Measurements from ENCODE around the gene EXOSC2.
"Not testable (repeated sequence)": the region's sequence is repeated elsewhere in the genome, so short reads cannot be mapped to it uniquely, and the experiment has no call there.

Gene EXOSC2

DNA sequence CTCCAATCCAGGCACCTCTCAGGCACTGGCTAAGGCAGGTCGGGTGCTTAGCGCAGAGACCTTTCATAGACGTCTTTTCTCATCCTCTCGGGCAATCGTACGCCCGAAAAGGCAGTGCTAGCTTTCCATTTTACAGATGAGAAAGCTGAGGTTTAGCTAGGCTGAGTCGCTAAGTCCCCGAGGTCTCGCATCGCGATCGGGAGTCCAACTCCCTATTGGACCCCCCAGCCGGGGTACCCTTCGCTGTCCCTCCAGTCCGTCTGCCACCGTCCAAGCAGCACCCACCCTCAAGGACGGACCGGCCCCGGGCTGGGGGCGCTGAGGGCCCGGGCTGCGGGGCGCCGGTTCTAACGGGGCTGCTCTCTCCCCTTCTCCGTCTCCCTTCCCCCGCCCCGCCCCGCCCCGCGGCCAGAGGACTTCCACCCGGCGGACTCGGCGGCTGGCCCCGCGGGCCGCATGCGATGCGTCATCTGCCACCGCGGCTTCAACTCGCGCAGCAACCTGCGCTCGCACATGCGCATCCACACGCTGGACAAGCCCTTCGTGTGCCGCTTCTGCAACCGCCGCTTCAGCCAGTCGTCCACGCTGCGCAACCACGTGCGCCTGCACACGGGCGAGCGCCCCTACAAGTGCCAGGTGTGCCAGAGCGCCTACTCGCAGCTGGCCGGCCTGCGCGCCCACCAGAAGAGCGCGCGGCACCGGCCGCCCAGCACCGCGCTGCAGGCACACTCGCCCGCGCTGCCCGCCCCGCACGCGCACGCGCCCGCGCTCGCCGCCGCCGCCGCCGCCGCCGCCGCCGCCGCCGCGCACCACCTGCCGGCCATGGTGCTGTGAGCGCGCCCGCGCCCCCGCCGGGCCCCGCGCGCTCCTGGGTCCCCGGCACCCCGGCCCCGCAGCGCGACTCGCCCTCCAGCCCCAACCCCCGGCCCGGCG lies 12.5 kb upstream of the EXOSC2 start:
- H3K4me3 Mint-ChIP-seq, result peak overlapping the region; percentile 80
- H3K36me3 Mint-ChIP-seq (ENCODE audit: low read depth), result no peaks in the 10 kb centered on the region
- H3K27me3 Mint-ChIP-seq, result peaks cover 16% of the 10 kb centered on the region
- H3K4me1 Mint-ChIP-seq (ENCODE audit: low read depth), result peaks cover 7% of the 10 kb centered on the region
- H3K9me3 Mint-ChIP-seq, result no peaks in the 10 kb centered on the region
- DNase-seq, result peak; percentile 84
- no peak overlapping the region for H3K27ac Mint-ChIP-seq

DNA sequence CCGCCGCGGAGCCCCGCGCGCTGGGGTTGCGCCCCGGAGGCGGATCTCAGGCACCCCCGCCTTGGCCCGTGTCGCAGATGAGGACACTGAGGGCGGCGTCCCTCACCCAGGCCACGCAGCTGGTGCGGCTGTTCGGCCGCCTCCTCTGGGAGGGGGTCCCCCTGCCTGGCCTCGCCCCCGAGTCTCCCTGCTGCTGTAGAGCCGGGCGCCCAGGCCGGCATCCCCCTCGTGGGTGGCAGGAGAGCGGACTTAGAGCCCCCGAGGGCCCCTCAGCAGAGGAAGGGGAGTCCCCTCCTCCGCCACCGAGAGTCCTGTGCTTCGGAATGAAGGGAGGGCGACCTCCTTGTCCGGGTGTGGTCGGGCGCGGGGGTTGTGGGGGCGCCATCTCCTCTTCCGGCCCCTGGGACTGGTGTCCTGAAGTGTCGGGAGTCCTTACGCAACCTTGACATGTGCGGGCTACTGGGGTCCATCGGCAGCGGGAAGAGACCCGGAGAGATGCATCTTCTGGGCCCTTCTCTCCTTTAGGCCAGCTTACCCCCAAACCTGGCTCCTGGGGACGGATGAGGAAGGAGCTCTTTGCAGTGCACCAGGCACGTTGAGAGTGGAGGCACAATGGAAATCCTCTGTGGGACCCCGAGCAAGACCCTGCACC lies 11.7 kb upstream of the EXOSC2 start:
- Mint-ChIP-seq H3K27ac (peak overlapping the region; percentile 76), H3K9me3 (no peaks in the 10 kb centered on the region), H3K36me3 (ENCODE audit: low read depth) (no peaks in the 10 kb centered on the region), H3K27me3 (peaks cover 16% of the 10 kb centered on the region), H3K4me1 (ENCODE audit: low read depth) (peaks cover 7% of the 10 kb centered on the region), H3K4me3 (peak overlapping the region; percentile 80)
- peak; percentile 68 for DNase-seq

DNA sequence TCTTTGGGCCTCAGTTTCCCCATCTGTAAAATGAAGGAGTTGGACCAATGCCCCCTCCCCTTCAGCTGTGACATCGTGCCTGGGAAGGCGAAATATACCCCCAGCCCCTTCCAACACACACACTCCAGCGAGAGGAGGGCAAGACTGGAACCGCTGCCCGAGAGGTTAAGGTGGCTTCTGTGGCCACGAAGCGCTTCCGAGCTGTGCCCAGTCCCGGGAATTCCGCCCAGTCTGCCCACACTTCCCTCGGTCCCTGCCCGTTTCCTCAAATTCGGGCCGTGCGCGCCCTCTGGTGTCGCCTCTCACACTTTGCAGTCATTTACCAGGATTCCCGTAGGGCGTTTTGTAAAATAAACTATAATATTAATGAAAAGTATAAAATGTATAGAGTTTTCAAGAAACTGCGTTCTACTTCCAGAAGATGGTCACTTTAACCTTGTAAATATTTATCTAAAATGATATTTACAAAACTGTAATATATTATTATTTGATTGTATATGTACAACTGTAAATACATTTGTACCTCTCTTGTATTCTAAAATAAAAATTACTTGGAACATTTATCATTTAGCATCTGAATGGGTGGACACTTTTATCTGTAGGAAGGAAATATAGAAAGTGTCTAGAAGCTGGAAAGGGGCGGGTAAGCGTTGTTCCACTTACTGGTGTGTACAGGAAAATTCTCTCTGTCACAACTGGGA lies 11.0 kb upstream of the EXOSC2 start:
- H3K27me3 Mint-ChIP-seq, result peaks cover 16% of the 10 kb centered on the region
- H3K9me3 Mint-ChIP-seq, result no peaks in the 10 kb centered on the region
- peak; percentile 74 for DNase-seq
- peak overlapping the region; percentile 83 for H3K27ac Mint-ChIP-seq
- H3K36me3 Mint-ChIP-seq (ENCODE audit: low read depth), result no peaks in the 10 kb centered on the region
- peak overlapping the region; percentile 80 for H3K4me3 Mint-ChIP-seq
- peaks cover 10% of the 10 kb centered on the region for H3K4me1 Mint-ChIP-seq (ENCODE audit: low read depth)

DNA sequence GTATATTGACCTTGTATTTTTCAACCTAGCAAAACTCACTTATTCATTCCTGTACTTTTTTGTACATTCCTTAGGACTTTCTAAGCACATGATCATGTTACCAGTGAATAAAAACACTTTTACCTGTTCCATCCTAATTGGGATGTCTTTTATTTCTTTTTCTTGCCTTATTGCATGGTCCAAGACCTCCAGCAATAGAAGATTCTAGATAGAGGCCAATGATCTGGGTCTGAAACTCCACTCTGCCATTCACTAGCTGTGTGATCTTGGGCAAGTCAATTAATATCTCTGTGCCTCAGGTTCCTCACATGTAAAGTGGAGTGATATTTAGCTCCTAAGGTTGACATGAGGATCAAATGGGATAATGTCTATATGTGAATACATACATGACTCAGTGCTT lies 8.5 kb upstream of the EXOSC2 start:
- no peaks in the 10 kb centered on the region for H3K36me3 Mint-ChIP-seq (ENCODE audit: low read depth)
- peaks cover 8% of the 10 kb centered on the region for H3K27me3 Mint-ChIP-seq
- H3K4me3 Mint-ChIP-seq, result no peak overlapping the region
- no peak overlapping the region for H3K27ac Mint-ChIP-seq
- H3K4me1 Mint-ChIP-seq (ENCODE audit: low read depth), result peaks cover 20% of the 10 kb centered on the region
- DNase-seq, result no peak
- H3K9me3 Mint-ChIP-seq, result no peaks in the 10 kb centered on the region

DNA sequence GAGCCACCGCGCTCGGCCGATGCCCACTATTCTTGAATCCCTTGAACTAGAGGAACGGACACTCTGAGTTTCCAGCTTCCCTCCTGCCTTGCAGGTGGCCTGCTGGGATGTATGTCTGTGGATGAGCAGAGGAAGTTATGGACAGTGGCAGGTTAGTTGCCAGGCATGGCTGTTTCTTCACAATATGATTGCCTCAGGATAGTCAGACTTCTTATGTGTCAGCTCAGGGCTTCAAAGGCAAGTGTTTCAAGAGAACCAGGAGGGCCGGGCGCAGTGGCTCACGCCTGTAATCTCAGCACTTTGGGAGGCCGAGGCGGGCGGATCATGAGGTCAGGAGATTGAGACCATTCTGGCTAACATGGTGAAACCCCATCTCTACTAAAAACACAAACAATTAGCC lies 7.6 kb upstream of the EXOSC2 start:
- peaks cover 22% of the 10 kb centered on the region for H3K4me1 Mint-ChIP-seq (ENCODE audit: low read depth)
- H3K27ac Mint-ChIP-seq; H3K9me3 Mint-ChIP-seq; DNase-seq; H3K4me3 Mint-ChIP-seq; H3K36me3 Mint-ChIP-seq (ENCODE audit: low read depth); H3K27me3 Mint-ChIP-seq: not testable (repeated sequence)

DNA sequence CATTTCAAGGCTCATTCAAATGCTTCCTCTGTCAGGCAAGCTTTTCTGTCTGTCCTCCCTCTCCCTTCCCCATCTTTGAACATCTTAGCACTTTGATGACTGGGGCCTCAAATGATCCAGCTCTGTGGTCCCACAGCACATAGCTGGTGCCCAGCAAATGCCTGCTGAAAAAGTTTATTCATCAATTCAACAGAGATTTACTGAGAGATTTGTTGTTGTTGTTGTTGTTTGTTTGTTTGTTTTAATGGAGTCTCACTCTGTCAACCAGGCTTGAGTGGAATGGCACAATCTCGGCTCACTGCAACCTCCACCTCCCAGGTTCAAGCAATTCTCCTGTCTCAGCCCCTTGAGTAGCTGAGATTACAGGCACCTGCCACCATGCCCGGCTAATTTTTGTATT lies 6.0 kb upstream of the EXOSC2 start:
- Mint-ChIP-seq H3K27me3 (no peaks in the 10 kb centered on the region), H3K4me3 (no peak overlapping the region), H3K27ac (no peak overlapping the region), H3K9me3 (no peaks in the 10 kb centered on the region), H3K4me1 (ENCODE audit: low read depth) (peaks cover 17% of the 10 kb centered on the region), H3K36me3 (ENCODE audit: low read depth) (no peaks in the 10 kb centered on the region)
- DNase-seq, result no peak

DNA sequence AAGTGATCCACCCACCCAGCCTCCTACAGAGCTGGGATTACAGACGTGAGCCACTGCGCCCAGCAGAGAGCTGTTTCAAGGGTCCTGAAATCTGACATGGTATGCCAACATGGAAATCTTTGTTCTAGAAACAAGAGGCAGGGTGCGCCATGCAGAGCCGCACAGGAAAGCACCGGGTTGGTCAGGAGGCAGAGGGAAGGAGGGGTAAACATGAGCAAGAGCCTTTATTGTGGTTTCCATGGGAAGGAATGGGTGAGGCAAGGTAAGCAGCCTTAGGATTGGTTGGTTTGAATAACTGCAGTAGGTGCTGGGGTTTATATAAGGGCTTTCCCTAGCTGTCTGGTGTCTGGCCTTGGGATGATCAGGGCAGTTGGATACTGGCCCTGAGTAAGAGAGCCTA lies 5.5 kb upstream of the EXOSC2 start:
- peaks cover 2% of the 10 kb centered on the region for H3K36me3 Mint-ChIP-seq (ENCODE audit: low read depth)
- H3K4me1 Mint-ChIP-seq (ENCODE audit: low read depth), result peaks cover 20% of the 10 kb centered on the region
- no peaks in the 10 kb centered on the region for H3K27me3 Mint-ChIP-seq
- DNase-seq, result no peak
- H3K27ac Mint-ChIP-seq, result no peak overlapping the region
- no peaks in the 10 kb centered on the region for H3K9me3 Mint-ChIP-seq
- no peak overlapping the region for H3K4me3 Mint-ChIP-seq

DNA sequence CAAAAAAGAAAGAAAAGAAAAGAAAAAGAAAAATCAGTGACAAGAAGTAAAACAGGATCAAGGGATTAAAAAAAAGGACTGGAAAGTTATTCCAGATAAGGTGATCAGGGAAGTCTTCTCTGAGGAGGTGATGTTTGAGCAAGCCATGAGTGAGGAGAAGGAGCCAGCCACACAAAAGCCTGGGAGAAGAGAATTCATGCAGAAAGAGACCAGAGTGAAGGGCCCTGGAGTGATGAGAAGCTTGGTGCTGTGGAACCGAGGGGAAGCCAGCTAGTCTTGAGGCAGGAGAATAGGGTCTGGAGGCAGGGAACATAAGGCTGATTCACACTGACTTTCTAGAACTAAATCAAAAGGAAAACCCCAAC lies 4.0 kb upstream of the EXOSC2 start:
- DNase-seq, result no peak
- Mint-ChIP-seq H3K9me3 (no peaks in the 10 kb centered on the region), H3K27me3 (no peaks in the 10 kb centered on the region), H3K4me3 (no peak overlapping the region), H3K36me3 (ENCODE audit: low read depth) (peaks cover 13% of the 10 kb centered on the region), H3K27ac (no peak overlapping the region), H3K4me1 (ENCODE audit: low read depth) (peaks cover 24% of the 10 kb centered on the region)

DNA sequence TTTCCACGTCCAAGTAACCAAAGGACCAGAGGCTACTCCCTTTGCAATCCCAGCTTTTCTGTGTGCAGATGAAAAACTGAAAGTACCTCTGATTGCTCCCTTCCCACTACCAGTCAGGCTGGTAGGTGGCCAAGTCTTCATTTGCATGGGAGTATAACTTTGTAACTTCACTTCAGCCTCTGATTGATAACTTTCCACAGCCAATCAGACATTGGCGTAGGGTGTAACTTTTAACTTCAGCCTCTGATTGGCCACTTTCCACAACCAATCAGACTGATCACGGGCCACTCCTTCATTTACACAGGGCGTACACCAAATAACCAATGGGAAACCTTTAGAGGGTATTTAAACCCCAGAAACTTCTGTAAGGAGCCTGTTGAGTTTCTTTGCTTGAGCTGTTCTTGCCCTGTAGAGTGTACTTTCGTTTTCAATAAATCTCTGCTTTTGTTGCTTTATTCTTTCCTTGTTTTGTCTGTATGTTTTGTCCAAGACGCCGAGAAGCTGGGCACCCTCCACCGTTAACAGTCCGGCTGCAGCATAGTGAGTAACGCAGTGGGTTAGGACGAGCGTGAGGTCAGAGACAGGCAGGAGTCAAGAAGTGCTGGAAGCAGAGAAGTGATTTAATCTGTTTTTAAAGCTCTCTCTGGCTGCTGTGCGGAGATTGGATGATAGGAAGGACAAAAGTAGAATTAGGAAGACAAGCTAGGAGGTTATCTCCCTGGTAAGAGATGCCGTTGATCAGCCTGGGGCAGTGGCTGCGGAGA lies 3.5 kb upstream of the EXOSC2 start:
- no peak for DNase-seq
- Mint-ChIP-seq H3K27ac (no peak overlapping the region), H3K36me3 (ENCODE audit: low read depth) (peaks cover 18% of the 10 kb centered on the region), H3K4me1 (ENCODE audit: low read depth) (peaks cover 28% of the 10 kb centered on the region), H3K9me3 (no peaks in the 10 kb centered on the region), H3K27me3 (no peaks in the 10 kb centered on the region), H3K4me3 (no peak overlapping the region)

DNA sequence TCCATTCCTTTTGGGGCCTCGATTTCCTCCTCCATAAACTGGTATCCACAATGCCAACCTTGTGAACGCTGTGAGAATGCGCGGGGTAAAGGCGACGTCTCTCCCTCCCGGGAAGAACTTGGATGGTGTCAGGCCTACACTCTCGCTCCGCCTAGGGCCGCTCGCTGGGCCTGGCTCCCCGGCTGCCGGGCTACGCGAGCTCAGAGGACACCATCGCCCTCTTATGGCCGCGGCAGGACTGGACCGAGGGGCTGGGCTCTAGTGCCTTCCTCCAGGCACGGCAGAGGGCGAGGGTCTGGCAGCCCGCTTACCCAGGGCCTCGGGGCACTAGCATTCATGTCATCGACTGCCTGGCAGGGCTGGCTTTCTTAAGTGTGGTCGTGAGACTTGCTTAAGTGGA lies 1.3 kb upstream of the EXOSC2 start:
- Mint-ChIP-seq H3K36me3 (ENCODE audit: low read depth) (peaks cover 40% of the 10 kb centered on the region), H3K27me3 (no peaks in the 10 kb centered on the region), H3K4me1 (ENCODE audit: low read depth) (peaks cover 48% of the 10 kb centered on the region), H3K4me3 (peak overlapping the region; percentile 94), H3K27ac (no peak overlapping the region), H3K9me3 (no peaks in the 10 kb centered on the region)
- DNase-seq, result no peak

DNA sequence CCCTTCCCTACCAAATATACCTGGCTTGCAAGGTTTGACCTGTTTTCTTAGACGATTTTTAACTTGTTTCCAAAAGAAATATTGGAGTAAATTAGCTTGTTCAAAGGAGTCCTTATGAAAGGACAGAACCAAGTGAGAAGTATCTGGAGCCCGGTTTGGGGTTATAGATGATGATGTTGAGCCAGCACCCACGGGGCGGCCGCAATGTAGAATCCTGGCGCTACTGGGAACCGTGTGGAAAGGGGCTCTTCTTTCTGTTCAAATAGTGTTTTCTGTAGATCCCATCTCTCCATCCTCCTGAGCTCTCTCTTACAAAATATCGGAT lies 517 bp upstream of the EXOSC2 start:
- no peaks in the 10 kb centered on the region for H3K9me3 Mint-ChIP-seq
- DNase-seq, result no peak
- no peaks in the 10 kb centered on the region for H3K27me3 Mint-ChIP-seq
- peaks cover 47% of the 10 kb centered on the region for H3K4me1 Mint-ChIP-seq (ENCODE audit: low read depth)
- H3K4me3 Mint-ChIP-seq, result peak overlapping the region; percentile 94
- peak overlapping the region; percentile 96 for H3K27ac Mint-ChIP-seq
- H3K36me3 Mint-ChIP-seq (ENCODE audit: low read depth), result peaks cover 48% of the 10 kb centered on the region

DNA sequence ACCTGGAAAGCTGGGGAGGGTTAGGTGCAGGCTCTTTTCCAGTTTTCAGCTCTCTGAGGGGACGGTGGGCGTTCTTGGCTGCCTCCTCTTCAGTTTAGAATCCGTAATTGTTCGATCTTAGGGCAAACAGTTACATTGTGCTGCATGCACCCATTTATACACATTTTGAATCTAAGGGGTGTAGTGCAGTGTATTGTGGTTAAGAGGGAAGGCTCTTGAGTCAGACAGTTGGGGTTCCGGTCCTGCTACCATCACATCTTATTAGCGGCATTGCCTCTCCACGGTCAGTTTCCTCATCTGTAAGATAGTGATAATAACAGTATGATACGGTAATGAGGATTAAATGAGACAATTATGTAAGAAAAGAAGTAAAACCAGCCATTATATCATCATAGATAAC lies 625 bp downstream of the EXOSC2 start:
- Mint-ChIP-seq H3K36me3 (ENCODE audit: low read depth) (peaks cover 59% of the 10 kb centered on the region), H3K4me1 (ENCODE audit: low read depth) (peaks cover 55% of the 10 kb centered on the region), H3K4me3 (peak overlapping the region; percentile 94), H3K9me3 (no peaks in the 10 kb centered on the region), H3K27ac (peak overlapping the region; percentile 96), H3K27me3 (no peaks in the 10 kb centered on the region)
- no peak for DNase-seq

DNA sequence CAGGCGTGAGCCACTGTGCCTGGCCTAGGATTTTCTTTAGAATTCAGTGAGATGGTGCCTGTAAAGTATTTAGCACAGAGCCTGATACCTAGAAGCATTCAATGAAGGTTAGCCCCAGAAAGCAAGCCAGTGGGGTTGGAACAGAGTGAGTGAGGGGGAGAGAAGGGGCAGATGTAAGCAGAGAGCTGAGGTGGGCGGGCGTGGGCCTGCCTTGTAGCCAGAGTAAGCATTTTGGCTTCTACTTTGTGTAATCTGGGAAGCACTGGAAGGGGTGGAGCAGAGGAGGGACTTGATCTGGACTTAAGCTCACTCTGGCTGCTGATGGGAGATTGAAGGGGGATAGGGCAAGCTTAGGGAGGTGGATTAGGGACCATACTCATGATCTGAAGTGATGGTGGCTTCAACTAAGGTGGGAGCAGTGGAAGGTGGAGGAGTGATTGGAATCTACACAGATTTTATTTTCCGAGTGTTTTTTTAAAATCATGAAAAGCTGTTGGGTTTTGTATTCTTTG lies 2.6 kb downstream of the EXOSC2 start:
- Mint-ChIP-seq H3K4me3 (peak overlapping the region; percentile 94), H3K9me3 (no peaks in the 10 kb centered on the region), H3K4me1 (ENCODE audit: low read depth) (peaks cover 54% of the 10 kb centered on the region), H3K27me3 (no peaks in the 10 kb centered on the region), H3K27ac (peak overlapping the region; percentile 73), H3K36me3 (ENCODE audit: low read depth) (peaks cover 74% of the 10 kb centered on the region)
- no peak for DNase-seq

DNA sequence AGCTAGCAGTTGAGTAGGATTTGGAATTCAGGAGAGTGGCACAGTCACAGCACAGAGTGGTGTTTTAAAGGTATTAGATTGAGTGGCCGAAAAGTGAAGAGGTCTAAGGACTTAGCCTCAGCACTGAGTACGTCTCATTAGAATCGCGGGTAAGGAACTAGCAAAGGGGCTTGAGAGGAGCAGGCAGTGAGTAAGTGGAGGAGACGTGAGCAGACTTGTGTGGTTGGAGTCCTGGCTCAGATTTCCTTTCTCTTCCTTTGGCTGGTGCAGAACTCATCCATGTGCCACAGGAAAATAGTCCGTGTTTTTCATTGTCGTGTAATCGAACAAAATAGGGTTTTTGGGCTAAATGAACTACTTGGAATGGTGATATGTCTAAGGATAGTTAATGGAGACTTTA lies 3.4 kb downstream of the EXOSC2 start:
- H3K9me3 Mint-ChIP-seq, result no peaks in the 10 kb centered on the region
- no peaks in the 10 kb centered on the region for H3K27me3 Mint-ChIP-seq
- DNase-seq, result no peak
- H3K36me3 Mint-ChIP-seq (ENCODE audit: low read depth), result peaks cover 82% of the 10 kb centered on the region
- H3K4me3 Mint-ChIP-seq, result peak overlapping the region; percentile 23
- peaks cover 59% of the 10 kb centered on the region for H3K4me1 Mint-ChIP-seq (ENCODE audit: low read depth)
- peak overlapping the region; percentile 73 for H3K27ac Mint-ChIP-seq
